Liver (tissue), 9 donors: ENCODE data around the gene LYRM7. TPM values are rescaled to one million over a fixed set of nuclear protein-coding genes. Genes with fewer than 3 reads are reported as not detected.

Experiments used
- DNase-seq: peaks from one replicate; pipeline ENCODE4 v3.0.0-alpha.2; 2017; ENCODE audit warnings: low spot score
- H3K27ac ChIP-seq, 2 donors: one replicate each; pipeline ENCODE4 v1.7.0; 2013; ENCODE audit warnings: inconsistent platforms in 2 of 2, low read length in 2 of 2, control low read depth in 1 of 2, low read depth in 1 of 2, mild to moderate bottlenecking in 1 of 2
- H3K27me3 ChIP-seq, 4 donors: one replicate each; pipeline versions ENCODE4 v1.6.1 to v1.7.0; 2013; ENCODE audit warnings: low read length in 3 of 4, inconsistent platforms in 1 of 4, mild to moderate bottlenecking in 1 of 4, moderate library complexity in 1 of 4; ENCODE audit not compliant: control insufficient read depth in 4 of 4, insufficient read depth in 4 of 4
- H3K36me3 ChIP-seq, 4 donors: one replicate each; pipeline versions ENCODE4 v1.6.1 to v1.7.0; 2013; ENCODE audit warnings: low read length in 3 of 4, mild to moderate bottlenecking in 3 of 4, low read depth in 1 of 4, moderate library complexity in 1 of 4; ENCODE audit not compliant: control insufficient read depth in 4 of 4, insufficient read depth in 3 of 4
- H3K4me1 ChIP-seq, 4 donors: one replicate each; pipeline versions ENCODE4 v1.6.1 to v1.7.0; 2013; ENCODE audit warnings: low read length in 3 of 4, mild to moderate bottlenecking in 3 of 4, moderate library complexity in 1 of 4; ENCODE audit not compliant: control insufficient read depth in 4 of 4, insufficient read depth in 4 of 4
- H3K4me3 ChIP-seq, 3 donors: one replicate each; pipeline versions ENCODE4 v1.6.1 to v1.7.0; 2013; ENCODE audit warnings: low read length in 3 of 3, control low read depth in 1 of 3, low read depth in 1 of 3, mild to moderate bottlenecking in 1 of 3
- H3K9ac ChIP-seq, 2 donors: one replicate each; pipeline ENCODE4 v1.7.0; 2013; ENCODE audit warnings: low read length in 2 of 2, mild to moderate bottlenecking in 2 of 2, moderate library complexity in 2 of 2, control low read depth in 1 of 2, low read depth in 1 of 2
- H3K9me3 ChIP-seq, 4 donors: one replicate each; pipeline versions ENCODE4 v1.6.1 to v1.7.0; 2013; ENCODE audit warnings: low read length in 3 of 4; ENCODE audit not compliant: control insufficient read depth in 4 of 4
- EGR1 ChIP-seq, 2 donors: IDR thresholded peaks; 2 replicates each; pipeline ENCODE4 v1.6.1; 2016 to 2018; ENCODE audit warnings: antibody characterized with exemption in 2 of 2, low read depth in 2 of 2
- FOXA1 ChIP-seq: IDR thresholded peaks from 2 replicates; pipeline ENCODE4 v1.6.1; 2016; ENCODE audit warnings: antibody characterized with exemption
- FOXA2 ChIP-seq: IDR thresholded peaks from 2 replicates; pipeline ENCODE4 v1.6.1; 2016; ENCODE audit warnings: antibody characterized with exemption
- GABPA ChIP-seq, 2 donors: IDR thresholded peaks in 1 of 2; conservative IDR thresholded peaks in 1 of 2; 2 replicates each; pipeline ENCODE4 v1.6.1; 2016; ENCODE audit warnings: antibody characterized with exemption in 2 of 2, mild to moderate bottlenecking in 1 of 2, moderate library complexity in 1 of 2
- HNF4A ChIP-seq, 2 donors: conservative IDR thresholded peaks; 2 replicates each; pipeline ENCODE4 v1.6.1; 2016; ENCODE audit warnings: antibody characterized with exemption in 2 of 2, mild to moderate bottlenecking in 2 of 2
- HNF4G ChIP-seq: IDR thresholded peaks from 2 replicates; pipeline ENCODE4 v1.6.1; 2016; ENCODE audit warnings: antibody characterized with exemption
- JUND ChIP-seq, 2 donors: IDR thresholded peaks; 2 replicates each; pipeline ENCODE4 v1.6.1; 2016; ENCODE audit warnings: antibody characterized with exemption in 2 of 2
- NR2F2 ChIP-seq: IDR thresholded peaks from 2 replicates; pipeline ENCODE4 v1.6.1; 2016; ENCODE audit warnings: antibody characterized with exemption
- RAD21 ChIP-seq, 2 donors: IDR thresholded peaks; 2 replicates each; pipeline ENCODE4 v1.6.1; 2016; ENCODE audit warnings: antibody characterized with exemption in 2 of 2, mild to moderate bottlenecking in 2 of 2
- RXRA ChIP-seq, 2 donors: IDR thresholded peaks; 2 replicates each; pipeline ENCODE4 v1.6.1; 2017 to 2018; ENCODE audit warnings: antibody characterized with exemption in 2 of 2, mild to moderate bottlenecking in 1 of 2
- SP1 ChIP-seq: IDR thresholded peaks from 2 replicates; pipeline ENCODE4 v1.6.1; 2018; ENCODE audit warnings: antibody characterized with exemption, mild to moderate bottlenecking
- TAF1 ChIP-seq: conservative IDR thresholded peaks from 2 replicates; pipeline ENCODE4 v1.6.1; 2016; ENCODE audit warnings: antibody characterized with exemption, mild to moderate bottlenecking
- YY1 ChIP-seq: IDR thresholded peaks from 2 replicates; pipeline ENCODE4 v1.6.1; 2016; ENCODE audit warnings: antibody characterized with exemption, mild to moderate bottlenecking
- polyA plus RNA-seq, 2 donors: library from polyadenylated mRNA; stranded (reverse) in 1 of 2; unstranded in 1 of 2; fragments of 200-250 nt in 1 of 2; fragments of >200 nt in 1 of 2; fragmentation: Nextera tagmentation in 1 of 2; extraction: Ambion mirVana in 1 of 2; gene quantifications; one replicate each; pipeline versions ENCODE4 v1.2.1 to v1.2.3, GENCODE V29; 2013 to 2015
- total RNA-seq, 2 donors: library from RNA; depleted of rRNA; stranded (reverse); fragments of >200 nt; gene quantifications; one replicate each; pipeline ENCODE4 v1.2.3, GENCODE V29; 2014
- TF ChIP-seq, protein P1 (sequence below): IDR thresholded peaks from 2 replicates; pipeline ENCODE4 v1.6.1; 2016; ENCODE audit warnings: antibody characterized with exemption
- TF ChIP-seq, protein P2 (sequence below): IDR thresholded peaks from 2 replicates; pipeline ENCODE4 v1.6.1; 2016; ENCODE audit warnings: antibody characterized with exemption
- TF ChIP-seq, protein P3 (sequence below): IDR thresholded peaks from 2 replicates; pipeline ENCODE4 v1.6.1; 2016; ENCODE audit warnings: antibody characterized with exemption, mild to moderate bottlenecking
- TF ChIP-seq, protein P4 (sequence below): IDR thresholded peaks from 2 replicates; pipeline ENCODE4 v1.6.1; 2016; ENCODE audit warnings: antibody characterized with exemption
- TF ChIP-seq, protein P5 (sequence below): fragments of 150-350 bp; IDR thresholded peaks from 2 replicates; pipeline ENCODE4 v1.5.1; 2017; ENCODE audit warnings: improper control_type of control experiment, low read depth, low read length; ENCODE audit not compliant: missing input control
- donor health status: healthy.
- donor health status: healthy.
- donor health status: healthy.
- donor health status: healthy.
- donor health status: healthy.

LYRM7 gene
- total and polyA plus RNA-seq, 4 donors = 2.3 to 7.5 (median 5.8) TPM

DNA sequence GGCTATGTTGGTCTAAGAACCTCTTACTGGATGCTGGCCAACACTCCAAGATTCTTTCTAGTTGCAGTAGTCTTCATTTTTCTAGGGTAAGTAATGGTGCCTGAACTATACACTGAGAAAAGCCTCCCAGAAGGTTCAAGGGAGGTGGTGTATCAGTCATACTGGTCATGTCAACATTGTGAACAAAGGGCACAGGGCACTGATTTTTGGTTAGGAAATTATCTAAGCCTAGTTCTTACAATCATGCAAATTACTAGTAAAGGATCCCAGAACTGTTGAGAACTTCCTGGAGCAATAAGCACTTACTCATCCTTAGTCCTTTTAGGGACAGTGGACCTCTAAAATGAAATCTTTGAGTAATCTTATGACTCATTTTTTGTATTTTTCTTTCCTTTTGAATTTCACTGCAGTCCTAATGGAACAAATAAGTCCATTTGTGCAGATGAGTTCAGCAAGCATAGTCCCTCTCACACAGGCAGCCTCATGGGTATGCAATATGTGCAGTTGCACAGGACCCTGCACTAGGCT lies 72.0 kb downstream of the LYRM7 start:
- no peak overlapping the region for H3K4me3 ChIP-seq
- no peak overlapping the region for H3K27ac ChIP-seq
- H3K4me1 ChIP-seq = no peaks in the 10 kb centered on the region
- H3K27me3 ChIP-seq = no peaks in the 10 kb centered on the region
- H3K36me3 ChIP-seq = no peaks in the 10 kb centered on the region
- TF ChIP-seq, protein P1, sequence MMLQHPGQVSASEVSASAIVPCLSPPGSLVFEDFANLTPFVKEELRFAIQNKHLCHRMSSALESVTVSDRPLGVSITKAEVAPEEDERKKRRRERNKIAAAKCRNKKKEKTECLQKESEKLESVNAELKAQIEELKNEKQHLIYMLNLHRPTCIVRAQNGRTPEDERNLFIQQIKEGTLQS = no peak
- TF ChIP-seq RXRA (IDR thresholded peaks at IDR 0.05) (no peak), YY1 (no peak), EGR1 (IDR thresholded peaks at IDR 0.05; ENCODE audit: low read depth in 2 of 2) (no peak), TAF1 (no peak), GABPA (IDR thresholded peaks at IDR 0.05 in 1 of 2, conservative IDR thresholded peaks at IDR 0.05 in 1 of 2) (no peak), RAD21 (IDR thresholded peaks at IDR 0.05) (no peak), FOXA1 (no peak), NR2F2 (no peak), JUND (IDR thresholded peaks at IDR 0.05) (no peak), HNF4A (conservative IDR thresholded peaks at IDR 0.05) (no peak), FOXA2 (no peak), HNF4G (no peak), SP1 (no peak)
- TF ChIP-seq, protein P2, sequence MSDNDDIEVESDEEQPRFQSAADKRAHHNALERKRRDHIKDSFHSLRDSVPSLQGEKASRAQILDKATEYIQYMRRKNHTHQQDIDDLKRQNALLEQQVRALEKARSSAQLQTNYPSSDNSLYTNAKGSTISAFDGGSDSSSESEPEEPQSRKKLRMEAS = no peak
- TF ChIP-seq, protein P3, sequence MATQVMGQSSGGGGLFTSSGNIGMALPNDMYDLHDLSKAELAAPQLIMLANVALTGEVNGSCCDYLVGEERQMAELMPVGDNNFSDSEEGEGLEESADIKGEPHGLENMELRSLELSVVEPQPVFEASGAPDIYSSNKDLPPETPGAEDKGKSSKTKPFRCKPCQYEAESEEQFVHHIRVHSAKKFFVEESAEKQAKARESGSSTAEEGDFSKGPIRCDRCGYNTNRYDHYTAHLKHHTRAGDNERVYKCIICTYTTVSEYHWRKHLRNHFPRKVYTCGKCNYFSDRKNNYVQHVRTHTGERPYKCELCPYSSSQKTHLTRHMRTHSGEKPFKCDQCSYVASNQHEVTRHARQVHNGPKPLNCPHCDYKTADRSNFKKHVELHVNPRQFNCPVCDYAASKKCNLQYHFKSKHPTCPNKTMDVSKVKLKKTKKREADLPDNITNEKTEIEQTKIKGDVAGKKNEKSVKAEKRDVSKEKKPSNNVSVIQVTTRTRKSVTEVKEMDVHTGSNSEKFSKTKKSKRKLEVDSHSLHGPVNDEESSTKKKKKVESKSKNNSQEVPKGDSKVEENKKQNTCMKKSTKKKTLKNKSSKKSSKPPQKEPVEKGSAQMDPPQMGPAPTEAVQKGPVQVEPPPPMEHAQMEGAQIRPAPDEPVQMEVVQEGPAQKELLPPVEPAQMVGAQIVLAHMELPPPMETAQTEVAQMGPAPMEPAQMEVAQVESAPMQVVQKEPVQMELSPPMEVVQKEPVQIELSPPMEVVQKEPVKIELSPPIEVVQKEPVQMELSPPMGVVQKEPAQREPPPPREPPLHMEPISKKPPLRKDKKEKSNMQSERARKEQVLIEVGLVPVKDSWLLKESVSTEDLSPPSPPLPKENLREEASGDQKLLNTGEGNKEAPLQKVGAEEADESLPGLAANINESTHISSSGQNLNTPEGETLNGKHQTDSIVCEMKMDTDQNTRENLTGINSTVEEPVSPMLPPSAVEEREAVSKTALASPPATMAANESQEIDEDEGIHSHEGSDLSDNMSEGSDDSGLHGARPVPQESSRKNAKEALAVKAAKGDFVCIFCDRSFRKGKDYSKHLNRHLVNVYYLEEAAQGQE = no peak
- TF ChIP-seq, protein P4, sequence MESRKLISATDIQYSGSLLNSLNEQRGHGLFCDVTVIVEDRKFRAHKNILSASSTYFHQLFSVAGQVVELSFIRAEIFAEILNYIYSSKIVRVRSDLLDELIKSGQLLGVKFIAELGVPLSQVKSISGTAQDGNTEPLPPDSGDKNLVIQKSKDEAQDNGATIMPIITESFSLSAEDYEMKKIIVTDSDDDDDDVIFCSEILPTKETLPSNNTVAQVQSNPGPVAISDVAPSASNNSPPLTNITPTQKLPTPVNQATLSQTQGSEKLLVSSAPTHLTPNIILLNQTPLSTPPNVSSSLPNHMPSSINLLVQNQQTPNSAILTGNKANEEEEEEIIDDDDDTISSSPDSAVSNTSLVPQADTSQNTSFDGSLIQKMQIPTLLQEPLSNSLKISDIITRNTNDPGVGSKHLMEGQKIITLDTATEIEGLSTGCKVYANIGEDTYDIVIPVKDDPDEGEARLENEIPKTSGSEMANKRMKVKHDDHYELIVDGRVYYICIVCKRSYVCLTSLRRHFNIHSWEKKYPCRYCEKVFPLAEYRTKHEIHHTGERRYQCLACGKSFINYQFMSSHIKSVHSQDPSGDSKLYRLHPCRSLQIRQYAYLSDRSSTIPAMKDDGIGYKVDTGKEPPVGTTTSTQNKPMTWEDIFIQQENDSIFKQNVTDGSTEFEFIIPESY = no peak
- TF ChIP-seq, protein P5, sequence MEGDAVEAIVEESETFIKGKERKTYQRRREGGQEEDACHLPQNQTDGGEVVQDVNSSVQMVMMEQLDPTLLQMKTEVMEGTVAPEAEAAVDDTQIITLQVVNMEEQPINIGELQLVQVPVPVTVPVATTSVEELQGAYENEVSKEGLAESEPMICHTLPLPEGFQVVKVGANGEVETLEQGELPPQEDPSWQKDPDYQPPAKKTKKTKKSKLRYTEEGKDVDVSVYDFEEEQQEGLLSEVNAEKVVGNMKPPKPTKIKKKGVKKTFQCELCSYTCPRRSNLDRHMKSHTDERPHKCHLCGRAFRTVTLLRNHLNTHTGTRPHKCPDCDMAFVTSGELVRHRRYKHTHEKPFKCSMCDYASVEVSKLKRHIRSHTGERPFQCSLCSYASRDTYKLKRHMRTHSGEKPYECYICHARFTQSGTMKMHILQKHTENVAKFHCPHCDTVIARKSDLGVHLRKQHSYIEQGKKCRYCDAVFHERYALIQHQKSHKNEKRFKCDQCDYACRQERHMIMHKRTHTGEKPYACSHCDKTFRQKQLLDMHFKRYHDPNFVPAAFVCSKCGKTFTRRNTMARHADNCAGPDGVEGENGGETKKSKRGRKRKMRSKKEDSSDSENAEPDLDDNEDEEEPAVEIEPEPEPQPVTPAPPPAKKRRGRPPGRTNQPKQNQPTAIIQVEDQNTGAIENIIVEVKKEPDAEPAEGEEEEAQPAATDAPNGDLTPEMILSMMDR = no peak
- no peak overlapping the region for H3K9ac ChIP-seq
- DNase-seq = no peak
- peaks cover 0 to 3% (median 1%) of the 10 kb centered on the region in 4 donors for H3K9me3 ChIP-seq
